NB4 (cell line): ENCODE results near the gene GSTP1.
"Not testable (repeated sequence)": the region's sequence is repeated elsewhere in the genome, so short reads cannot be mapped to it uniquely, and the experiment has no call there.

Experiments
- DNase-seq: peaks from one replicate; pipeline ENCODE4 v3.0.0; 2010; ENCODE audit warnings: low read depth
- H3K4me3 ChIP-seq: one replicate; pipeline ENCODE4 v1.5.1; 2011; ENCODE audit warnings: mild to moderate bottlenecking, low read depth, low read length, moderate library complexity
- MAX ChIP-seq: IDR thresholded peaks from 2 replicates; pipeline ENCODE4 v1.6.1; 2011; ENCODE audit warnings: low read depth, low read length
- MYC ChIP-seq: IDR thresholded peaks from 2 replicates; pipeline ENCODE4 v1.6.1; 2011; ENCODE audit warnings: low read depth, low read length
- POLR2A ChIP-seq: IDR thresholded peaks from 2 replicates; pipeline ENCODE4 v1.6.1; 2011; ENCODE audit warnings: mild to moderate bottlenecking; ENCODE audit not compliant: insufficient read length; ENCODE audit errors: extremely low read depth
- TF ChIP-seq, protein P1 (sequence below): IDR thresholded peaks from one replicate; pipeline ENCODE4 v1.5.1; 2012; ENCODE audit warnings: low read depth, low read length

The GSTP1 gene

DNA sequence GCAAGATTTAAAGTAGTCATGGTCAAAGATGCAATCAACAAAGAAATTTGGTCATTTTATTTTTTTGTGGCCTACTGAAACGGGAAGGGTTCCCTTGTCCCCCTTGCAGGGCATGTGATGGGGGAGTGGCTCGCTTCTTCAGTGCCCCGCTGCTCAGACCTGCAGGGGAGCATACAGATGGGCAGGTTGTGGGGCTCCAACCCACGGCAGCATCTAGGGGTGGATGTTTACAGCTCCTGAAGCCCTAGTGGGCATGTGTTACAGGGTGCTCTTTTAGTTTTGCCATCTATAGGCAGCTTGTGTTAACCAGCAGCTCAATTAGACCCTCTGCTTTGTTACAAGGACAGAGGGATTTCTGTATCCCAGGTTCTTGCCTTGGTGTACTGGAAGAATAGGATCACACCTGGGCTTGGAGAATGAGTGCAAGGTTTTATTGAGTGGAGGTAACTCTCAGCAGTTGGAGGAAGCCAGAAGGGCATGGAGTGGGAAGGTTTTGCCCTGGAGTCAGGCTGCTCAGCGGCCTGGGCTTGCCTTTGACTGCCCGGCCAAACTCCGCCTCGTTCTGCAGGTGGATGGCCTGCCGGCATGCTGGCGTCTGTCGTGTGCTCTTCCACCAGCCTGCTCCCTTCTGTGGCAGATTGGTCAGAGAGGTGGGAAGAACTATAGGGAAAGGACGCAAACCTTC lies 9.4 kb downstream of the GSTP1 start:
- H3K4me3 ChIP-seq, result no peak overlapping the region
- TF ChIP-seq POLR2A (no peak), MAX (no peak), MYC (no peak)
- TF ChIP-seq, protein P1, sequence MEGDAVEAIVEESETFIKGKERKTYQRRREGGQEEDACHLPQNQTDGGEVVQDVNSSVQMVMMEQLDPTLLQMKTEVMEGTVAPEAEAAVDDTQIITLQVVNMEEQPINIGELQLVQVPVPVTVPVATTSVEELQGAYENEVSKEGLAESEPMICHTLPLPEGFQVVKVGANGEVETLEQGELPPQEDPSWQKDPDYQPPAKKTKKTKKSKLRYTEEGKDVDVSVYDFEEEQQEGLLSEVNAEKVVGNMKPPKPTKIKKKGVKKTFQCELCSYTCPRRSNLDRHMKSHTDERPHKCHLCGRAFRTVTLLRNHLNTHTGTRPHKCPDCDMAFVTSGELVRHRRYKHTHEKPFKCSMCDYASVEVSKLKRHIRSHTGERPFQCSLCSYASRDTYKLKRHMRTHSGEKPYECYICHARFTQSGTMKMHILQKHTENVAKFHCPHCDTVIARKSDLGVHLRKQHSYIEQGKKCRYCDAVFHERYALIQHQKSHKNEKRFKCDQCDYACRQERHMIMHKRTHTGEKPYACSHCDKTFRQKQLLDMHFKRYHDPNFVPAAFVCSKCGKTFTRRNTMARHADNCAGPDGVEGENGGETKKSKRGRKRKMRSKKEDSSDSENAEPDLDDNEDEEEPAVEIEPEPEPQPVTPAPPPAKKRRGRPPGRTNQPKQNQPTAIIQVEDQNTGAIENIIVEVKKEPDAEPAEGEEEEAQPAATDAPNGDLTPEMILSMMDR, result no peak
- no peak for DNase-seq

DNA sequence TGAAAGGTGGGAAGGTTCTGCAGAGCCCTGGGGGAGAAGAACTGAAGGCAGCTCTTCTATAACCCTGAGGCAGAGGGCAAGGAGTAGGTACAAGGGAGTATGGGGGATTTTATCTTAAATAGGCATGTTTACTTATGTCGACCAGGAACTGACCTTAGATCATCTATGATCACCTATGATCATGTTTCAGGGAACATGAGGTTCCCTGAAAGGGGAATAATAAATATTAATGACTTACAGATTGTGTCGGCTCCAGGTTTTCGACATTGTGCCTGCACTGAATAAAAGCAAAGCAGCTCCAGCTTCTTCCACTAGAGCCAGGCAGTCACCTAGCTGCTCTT lies 9.9 kb downstream of the GSTP1 start:
- TF ChIP-seq, protein P1, result no peak
- TF ChIP-seq MAX (no peak), POLR2A (no peak)
- H3K4me3 ChIP-seq, result no peak overlapping the region

DNA sequence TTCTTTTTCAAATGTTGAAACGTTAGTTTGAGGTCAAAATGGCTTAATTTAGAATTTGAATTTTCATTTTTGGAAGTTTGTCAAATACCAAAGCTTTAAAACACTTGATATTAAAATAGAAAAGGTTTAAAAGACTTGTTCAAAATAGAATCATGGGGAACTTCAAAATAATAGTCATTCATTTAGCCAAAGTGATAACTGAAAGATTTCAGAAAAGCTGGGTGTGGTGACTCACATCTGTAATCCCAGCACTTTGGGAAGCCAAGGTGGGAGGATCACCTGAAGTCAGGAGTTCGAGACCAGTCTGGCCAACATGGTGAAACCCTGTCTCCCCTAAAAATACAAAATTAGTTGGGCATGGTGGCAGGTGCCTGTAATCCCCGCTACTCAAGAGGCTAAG lies 10.9 kb downstream of the GSTP1 start:
- no peak for TF ChIP-seq POLR2A
- TF ChIP-seq, protein P1, result no peak
- TF ChIP-seq MYC, result no peak
- no peak for TF ChIP-seq MAX
- no peak for DNase-seq
- H3K4me3 ChIP-seq, result no peak overlapping the region

More for the DNA sequence above, 9.9 kb downstream of the GSTP1 start:
- no peak for DNase-seq

DNA sequence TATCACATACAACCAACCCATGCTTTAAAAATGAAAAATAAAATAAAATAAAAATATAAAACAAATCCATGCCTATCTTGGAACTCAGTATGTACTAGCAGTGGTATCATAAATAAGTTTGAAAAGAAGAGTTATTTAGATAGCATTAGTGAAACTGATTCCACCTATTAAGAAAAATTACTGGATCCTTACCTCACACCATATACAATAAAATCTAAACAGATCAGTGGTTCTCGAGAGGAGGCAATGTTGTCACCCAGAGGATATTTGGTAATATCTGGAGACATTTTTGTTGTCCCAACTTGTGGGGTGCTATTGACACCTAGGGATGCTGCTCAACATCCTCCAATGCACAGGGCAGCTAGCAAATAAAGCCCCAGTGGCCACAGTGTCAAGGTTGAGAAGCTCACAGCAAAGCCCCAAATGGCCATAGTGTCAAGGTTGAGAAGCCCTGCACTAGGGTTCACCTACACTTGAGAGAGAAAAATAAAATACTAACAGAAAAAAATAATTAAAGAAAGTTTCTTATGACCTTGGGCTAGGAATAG lies 13.2 kb downstream of the GSTP1 start:
- TF ChIP-seq, protein P1, result no peak
- no peak for TF ChIP-seq POLR2A
- DNase-seq, result no peak
- no peak overlapping the region for H3K4me3 ChIP-seq

GRCh38 chr11:67597458-67597857 lies 13.8 kb downstream of the GSTP1 start:
- not testable (repeated sequence) for H3K4me3 ChIP-seq, DNase-seq

- not testable (repeated sequence) for DNase-seq
Measured at GRCh38 chr11:67597963-67598362, 14.4 kb downstream of the GSTP1 start.

DNA sequence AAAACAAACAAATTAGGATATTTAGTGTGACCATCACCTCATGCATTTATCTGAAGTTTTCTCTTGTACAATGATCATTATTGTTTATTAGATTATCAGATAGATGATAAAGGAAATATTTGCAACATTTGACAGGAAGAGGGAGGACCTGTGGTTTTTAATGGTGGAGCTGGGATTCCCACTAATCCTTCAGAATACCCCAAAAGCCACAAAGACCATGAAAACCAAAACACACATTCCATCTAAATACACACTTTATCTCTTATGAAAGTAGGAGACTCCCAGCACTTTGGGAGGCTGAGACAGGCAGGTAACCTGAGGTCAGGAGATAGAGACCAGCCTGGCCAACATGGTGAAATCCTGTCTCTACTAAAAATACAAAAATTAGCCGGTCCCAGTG lies 15.5 kb downstream of the GSTP1 start:
- TF ChIP-seq MYC, result no peak
- TF ChIP-seq, protein P1, result no peak
- no peak for TF ChIP-seq POLR2A
- no peak for TF ChIP-seq MAX
- DNase-seq, result no peak
- no peak overlapping the region for H3K4me3 ChIP-seq

More at GRCh38 chr11:67597963-67598362, 14.4 kb downstream of the GSTP1 start:
- not testable (repeated sequence) for H3K4me3 ChIP-seq
